GM04503 (cell line): ENCODE results near the gene STK24.

Source experiments
- DNase-seq: peaks from one replicate; pipeline ENCODE4 v3.0.0-alpha.2; 2012; ENCODE audit warnings: low read depth

The STK24 gene

DNA sequence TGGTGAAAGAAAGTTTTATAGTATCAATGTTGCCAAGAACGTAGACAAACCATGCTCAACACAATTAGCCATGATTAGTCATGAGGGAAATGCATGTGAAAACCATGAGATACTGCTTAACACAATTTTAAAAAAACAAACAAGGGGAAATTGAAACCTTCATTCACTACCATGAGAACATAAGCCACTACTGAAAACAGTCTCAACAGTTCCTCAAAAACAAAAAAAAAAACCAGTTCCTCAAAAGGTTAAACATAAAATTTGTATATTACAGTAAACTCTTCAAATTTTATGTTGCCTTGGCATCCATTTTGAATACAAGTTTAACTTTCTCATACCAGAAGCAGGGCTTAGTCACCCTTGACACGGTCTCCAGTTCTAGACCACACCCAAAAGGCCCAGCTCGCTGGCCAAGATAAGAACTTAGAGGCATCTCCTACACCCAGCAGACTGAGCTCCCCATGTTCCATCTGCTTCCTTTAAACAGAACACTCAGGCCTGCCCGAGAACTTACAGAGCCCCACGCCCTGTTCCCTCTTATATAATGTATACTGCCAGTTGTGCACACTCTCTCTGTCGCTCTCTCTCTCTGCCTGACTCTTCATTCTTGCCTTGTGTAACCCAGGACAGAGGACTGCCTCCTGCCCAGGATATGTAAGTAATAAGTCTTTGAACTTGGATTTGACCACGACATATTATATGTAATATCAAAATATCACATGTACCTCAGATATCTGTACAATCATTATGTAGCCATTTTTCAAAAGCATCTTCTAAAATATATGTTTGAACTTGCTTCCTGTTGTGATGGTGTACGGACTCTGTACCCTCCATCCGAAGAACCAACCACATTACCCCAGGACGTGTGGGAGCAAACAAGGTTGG lies 67.4 kb downstream of the STK24 start:
- DNase-seq = peak; percentile 85

GRCh38 chr13:98508685-98509084 lies 68.2 kb downstream of the STK24 start:
- peak; percentile 64 for DNase-seq

DNA sequence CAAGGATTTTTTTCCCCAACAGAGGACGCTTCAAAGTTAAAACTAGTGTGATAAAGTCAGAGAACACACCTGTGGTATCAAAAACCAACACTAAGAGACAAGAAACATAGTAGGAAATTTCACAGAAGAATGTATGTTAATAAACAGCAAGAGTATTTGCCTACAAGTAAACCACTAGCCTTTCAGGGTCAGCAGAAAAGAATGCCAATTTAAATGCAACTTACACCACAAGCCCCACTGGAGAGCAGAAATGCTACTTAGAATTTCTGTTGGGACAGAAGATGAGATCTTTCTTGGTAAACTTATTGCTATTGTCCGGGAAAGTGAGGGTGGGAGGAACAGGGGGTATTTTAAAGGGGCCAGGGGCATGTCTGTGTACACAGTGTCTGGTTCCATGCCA lies 68.6 kb downstream of the STK24 start:
- DNase-seq = no peak

- no peak for DNase-seq
Observed at GRCh38 chr13:98507282-98507797, 69.6 kb downstream of the STK24 start.

- DNase-seq = no peak
Observed at GRCh38 chr13:98506728-98507230, 70.1 kb downstream of the STK24 start.

- DNase-seq = no peak
Observed at GRCh38 chr13:98506322-98506721, 70.6 kb downstream of the STK24 start.

DNA sequence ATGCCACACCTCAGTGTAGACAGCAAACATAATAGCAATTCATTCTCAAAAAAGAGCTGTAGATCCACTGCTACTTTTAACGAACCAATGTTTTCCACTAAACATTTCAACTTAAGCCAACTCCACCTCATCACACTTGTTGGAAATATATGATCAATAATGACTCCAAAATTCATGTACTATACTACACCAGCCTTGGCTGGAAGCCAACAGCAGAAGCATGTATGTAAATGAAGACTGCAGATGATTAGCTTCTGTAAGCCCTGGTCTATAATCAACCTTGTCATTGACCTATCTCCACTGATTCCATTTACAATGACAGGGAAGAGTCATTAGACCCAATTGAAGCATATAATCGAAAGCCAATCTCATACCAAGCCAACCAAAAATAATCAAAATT lies 71.7 kb downstream of the STK24 start:
- no peak for DNase-seq

- DNase-seq = no peak
Observed at GRCh38 chr13:98504371-98504963, 72.4 kb downstream of the STK24 start.

DNA sequence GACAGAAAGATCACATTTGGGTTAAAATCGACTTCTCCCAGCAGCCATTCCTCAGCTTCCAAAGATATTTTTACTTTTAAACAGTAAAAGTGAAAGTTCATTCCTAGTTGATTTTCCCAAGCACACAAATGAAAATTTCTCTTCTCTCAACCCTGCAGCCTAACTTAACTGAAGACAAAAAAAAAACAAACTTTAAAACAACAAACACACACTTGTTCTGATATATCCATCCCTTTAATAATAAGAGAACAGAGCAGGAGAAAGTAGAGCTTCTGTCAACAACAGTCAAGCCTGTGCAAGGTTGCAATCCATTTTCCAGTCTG lies 72.9 kb downstream of the STK24 start:
- no peak for DNase-seq

DNA sequence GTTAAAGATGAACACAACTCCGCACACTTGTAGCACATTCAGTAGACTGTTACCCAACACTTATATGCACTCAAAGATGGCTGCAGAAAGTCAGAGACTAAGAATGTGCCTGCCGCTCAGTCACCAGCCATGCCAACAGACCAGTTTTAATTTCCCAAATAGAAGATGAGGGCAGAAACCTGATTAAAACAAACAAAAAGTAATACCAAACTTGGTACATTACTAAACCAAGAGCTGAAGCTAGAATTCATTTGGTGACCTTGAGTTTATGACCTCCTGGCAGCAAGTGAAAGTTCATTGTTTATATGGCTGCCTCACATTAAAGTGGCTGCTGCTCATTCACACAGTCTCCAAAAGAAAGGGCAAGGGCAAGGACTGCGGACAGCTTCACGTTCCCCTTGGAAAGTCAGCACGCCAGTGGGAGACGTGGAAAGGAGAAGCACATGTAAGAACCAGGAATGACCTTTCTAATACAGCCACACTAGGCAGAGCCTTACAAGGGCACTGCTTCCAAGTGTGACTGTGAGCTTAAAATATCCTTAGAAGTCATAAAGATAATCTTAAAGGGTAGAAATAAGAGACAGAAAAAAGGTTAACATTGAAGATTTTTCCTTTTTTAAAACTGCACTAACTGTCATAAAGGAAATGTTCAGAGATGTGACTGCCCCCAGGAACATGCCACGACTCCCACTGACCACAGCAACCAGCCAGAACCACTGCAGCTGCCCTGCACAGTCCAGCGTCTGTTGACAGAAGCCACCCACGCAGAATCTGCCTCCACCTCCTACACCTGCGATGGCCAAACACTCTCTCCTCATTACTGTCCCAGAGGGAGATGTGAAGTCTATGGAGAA lies 73.5 kb downstream of the STK24 start:
- no peak for DNase-seq

DNA sequence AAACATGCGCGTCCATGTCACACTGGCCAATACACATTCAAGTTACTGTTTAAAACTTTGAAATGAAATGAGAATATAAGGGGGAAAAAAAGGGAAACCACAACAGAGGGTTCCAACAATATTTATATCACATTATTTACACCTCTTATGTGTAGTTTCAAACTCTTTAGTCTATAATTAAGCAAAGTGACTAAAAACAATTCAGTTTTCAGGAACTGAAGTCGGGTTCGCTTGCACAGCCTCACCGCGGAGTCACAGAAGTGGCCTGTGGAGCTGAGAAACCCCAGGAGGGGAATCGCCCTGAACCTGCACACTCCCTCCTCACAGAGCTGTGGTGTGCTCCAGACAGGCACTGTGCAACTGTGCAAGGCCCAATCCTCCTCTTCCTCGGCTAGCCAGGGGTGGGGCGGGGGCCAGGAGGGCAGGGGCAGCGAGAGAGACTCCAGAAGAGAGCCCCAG lies 75.9 kb downstream of the STK24 start:
- DNase-seq = no peak

DNA sequence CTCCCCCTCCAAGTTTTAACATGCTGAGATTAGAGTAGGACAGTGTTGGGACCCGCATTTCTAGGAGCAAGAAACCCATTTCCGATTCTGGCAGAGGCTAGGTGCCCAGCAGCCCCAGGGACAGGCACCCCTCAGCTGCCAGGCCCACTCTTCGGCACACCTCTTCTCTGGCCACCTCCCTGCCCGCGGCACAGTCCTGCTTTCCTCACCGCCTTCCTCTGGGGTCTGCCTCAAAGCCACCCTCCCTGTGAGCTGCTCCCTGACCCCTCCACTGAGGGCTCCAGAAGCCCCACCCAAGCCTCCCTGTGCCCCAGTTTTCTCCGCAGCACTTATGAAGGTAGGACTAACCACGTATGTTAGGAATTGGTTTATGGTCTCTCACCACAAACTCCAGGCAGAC lies 79.9 kb downstream of the STK24 start:
- DNase-seq = no peak

DNA sequence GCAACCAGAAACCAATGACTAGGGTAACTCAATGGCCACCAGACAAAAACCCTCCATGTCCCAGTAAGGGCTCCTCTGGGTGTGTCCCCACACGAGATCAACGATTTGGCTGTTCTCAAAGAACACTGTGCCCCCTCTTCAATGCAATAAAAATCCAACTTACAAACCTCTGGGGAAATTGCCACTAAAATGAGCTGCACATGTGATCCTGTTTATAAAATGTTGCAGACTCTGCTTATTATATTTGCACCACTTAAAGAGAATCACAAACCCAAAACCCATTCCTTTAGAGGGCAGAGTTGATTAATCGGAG lies 80.5 kb downstream of the STK24 start:
- no peak for DNase-seq

GRCh38 chr13:98495627-98496478 lies 81.1 kb downstream of the STK24 start:
- no peak for DNase-seq

DNA sequence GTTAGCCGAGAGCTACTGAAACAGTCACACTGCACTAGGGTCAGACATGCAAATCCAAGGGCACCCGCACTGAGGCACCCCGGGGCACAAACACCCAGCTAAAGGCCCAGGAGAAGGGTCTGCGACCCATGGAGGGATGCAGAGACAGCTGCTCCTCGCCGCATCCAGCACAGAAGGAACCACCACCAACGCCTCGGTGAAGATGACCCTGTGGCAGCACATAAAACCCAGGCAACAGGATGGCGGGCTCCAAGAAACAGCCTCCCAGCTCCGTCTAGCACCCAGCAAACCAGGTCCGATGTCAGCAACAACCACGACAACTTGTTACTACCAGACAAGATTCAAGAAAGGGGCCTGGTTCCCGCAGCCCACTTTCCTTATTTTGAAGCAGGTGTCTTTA lies 82.1 kb downstream of the STK24 start:
- no peak for DNase-seq

DNA sequence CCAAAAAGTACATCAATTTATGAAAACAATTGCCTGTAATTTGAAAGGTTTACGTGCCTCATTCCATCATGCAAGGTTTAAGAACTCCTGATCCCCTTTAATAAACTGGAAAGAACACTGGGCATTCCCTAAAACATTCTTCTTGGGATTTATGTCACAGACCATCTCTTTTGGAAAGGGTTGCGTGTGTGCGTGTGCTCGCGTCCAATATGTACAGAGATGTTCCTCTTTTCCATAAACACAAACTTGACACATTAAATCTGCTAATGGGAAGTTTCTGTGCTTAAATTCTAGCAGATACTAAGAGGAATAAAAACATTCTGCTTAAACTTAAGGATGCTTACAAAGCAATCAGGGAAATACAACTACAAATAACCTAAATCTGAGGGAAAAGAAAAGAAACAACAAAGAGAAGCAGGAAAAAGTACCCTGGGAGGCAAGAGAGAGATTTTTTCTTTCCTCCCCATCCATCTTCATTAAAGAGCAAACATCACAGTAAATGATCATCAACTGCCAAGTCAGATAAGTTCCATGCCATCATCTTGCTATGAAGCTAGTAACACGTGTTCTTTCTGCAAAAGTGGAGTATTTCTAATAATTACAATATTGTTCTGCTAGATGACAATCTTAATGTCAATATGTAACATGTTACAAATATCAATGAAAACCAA lies 83.7 kb downstream of the STK24 start:
- no peak for DNase-seq

- no peak for DNase-seq
Observed at GRCh38 chr13:98492335-98493041, 84.4 kb downstream of the STK24 start.

- no peak for DNase-seq
Observed at GRCh38 chr13:98490866-98491265, 86.0 kb downstream of the STK24 start.

DNA sequence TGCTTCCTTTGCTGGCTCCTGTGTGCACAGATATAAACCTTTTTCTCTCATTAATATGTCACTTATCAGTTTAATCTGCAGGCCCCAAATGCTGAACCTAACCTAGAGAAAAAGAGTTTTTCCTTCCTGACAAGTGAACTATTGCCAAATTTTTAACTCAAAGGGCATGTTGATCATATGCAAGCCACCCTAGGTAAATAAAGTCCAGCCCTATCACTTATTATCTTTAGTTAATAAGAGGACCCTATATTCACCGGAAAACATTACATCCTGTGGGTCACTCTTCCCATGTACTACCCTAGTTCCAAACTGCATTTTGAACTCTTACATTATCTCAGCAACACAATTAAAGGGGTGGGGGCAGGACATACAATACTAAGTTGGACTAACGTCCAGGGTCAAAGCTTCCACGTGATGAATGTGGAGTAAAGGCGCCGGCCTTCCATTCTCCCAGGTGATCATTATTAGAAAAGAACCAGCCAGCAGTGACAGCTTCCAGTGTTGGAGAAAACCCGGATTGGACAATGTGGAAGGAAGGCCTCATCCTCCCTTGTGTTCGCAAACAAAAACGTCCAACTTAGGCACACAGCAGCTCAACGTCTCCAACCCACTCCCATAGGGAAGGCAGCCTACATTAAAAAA lies 86.6 kb downstream of the STK24 start:
- DNase-seq = no peak
